ENCODE measurements around the gene ACTL10.
A peak's percentile ranks its signal among the peaks of the same experiment; 100 is the strongest.

The ACTL10 gene

DNA sequence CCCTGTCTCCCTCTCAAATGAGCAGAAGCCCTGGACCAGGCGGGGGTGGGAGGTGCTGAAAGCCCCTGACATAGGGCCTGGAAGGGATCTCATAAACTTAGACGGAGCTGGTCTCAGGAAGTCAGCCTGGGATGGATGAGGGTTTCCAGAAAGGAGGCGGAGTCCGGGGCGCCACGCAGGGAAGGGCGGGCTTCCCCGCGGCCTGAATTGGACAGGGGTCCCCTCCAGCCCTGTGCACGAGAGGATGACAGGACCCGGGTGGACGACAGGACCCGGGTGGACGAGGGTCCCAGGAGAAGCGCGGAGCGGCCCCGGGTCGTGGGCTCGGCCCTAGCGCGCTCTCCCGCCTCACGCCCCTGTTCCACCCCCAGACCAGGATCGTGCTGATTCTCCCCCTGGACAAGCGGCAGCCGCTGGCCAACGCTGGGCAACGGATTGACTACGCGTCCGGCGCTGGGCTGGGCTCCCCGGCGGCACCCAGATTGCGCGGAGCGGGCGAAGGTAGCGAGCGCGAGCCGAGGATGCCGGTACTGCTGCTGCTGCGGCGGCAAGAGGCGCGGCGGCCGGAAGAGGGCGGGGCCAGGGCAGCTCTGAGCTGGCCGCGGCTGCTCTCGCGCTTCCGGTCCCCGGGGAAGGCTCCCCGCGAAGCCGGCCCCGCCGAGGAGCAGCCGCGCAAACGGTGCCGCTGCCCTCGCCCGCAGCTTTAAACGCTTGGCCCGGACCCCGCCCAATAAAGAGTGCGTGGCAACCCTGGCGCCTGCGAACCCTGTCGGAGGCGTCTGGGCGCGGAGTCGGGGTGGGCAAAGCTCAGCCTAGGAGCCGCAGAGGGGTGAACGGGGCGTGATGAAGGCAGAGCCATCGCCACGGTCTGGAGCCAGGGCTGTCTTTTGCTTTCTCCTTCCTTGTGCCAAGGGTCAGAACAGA is 3.3 kb upstream of the ACTL10 start:
- peak; percentile 68 to 84 for DNase-seq (ENCODE audit: low read depth in 2 of 2)

- no peak for DNase-seq (ENCODE audit: low read depth in 2 of 2)
Measured at GRCh38 chr20:33664085-33664761, 2.5 kb upstream of the ACTL10 start.

DNA sequence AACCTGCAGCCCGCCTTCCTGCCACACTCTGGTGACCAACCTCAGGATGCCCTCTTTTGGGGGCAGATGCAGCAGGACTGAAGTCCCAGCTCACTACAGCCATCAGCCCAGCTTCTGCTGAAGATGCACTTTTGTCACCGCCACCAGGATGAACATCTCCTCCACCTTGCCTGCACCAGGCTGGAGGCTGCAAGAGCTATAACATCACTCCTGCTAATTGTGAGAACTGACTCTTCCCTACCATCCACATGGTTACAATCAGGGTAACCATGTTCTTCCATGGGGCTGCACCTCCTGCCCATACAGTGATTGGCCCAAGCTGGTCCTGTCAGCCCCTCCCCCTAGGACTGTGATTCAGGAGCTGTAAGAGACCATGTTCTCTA is 2.0 kb upstream of the ACTL10 start:
- DNase-seq (ENCODE audit: low read depth in 2 of 2) = no peak

GRCh38 chr20:33667245-33667675 is 517 bp downstream of the ACTL10 start:
- DNase-seq (ENCODE audit: low read depth in 2 of 2) = no peak

GRCh38 chr20:33667676-33668465 is 1.1 kb downstream of the ACTL10 start:
- peak; percentile 55 to 78 for DNase-seq (ENCODE audit: low read depth in 2 of 2)

DNA sequence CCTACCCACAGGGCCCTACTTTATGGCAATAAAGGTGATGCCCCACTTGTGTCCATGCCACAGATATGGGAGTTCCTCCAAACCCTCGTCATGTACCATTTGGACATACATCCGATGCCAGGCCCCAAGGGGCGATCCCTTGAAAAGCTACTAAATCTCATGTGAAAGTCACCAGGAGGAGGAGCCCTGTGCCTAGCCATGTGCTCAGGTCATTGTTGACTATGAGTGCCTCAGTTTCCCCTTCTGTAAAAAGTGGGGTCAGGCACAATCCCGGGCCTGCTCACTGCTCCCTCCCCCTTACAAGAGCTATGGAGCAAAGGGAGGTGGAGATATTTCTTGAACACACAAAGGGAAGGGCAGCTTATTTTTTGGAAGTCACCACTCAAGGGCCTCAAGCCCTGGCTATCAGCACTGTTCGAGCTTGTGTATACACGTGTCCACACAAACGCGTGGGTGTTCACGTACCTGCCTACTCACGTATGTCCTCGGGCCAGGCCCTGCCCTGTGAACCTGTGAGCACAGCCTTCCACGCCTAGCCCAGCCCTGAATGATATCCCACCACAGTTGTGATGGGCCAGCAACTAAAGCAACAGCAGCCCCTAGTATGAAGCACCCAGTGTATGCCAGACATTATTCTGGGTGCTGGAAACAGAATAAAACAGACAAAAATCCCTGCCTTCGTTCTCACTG is 1.9 kb downstream of the ACTL10 start:
- DNase-seq (ENCODE audit: low read depth in 2 of 2) = no peak

DNA sequence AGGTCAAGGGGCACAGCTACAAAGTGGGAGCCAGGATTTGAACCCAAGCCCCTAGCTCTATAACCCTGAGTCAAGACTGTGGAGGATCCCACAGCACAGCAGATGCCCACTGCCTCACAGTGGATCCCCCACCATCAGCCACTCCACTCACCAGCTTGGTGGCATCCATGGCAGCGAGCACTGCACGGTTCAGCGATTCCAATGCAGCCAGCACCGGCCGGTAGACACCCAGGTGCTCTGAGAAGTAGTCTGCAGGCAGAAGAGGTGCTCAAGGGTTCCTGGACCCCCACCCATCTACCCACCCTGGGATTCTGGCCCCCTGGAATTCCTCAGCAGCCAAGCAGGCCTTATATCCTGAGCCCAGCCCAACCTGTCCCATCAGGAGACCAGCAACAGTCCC is 2.5 kb downstream of the ACTL10 start:
- DNase-seq (ENCODE audit: low read depth in 2 of 2) = no peak

DNA sequence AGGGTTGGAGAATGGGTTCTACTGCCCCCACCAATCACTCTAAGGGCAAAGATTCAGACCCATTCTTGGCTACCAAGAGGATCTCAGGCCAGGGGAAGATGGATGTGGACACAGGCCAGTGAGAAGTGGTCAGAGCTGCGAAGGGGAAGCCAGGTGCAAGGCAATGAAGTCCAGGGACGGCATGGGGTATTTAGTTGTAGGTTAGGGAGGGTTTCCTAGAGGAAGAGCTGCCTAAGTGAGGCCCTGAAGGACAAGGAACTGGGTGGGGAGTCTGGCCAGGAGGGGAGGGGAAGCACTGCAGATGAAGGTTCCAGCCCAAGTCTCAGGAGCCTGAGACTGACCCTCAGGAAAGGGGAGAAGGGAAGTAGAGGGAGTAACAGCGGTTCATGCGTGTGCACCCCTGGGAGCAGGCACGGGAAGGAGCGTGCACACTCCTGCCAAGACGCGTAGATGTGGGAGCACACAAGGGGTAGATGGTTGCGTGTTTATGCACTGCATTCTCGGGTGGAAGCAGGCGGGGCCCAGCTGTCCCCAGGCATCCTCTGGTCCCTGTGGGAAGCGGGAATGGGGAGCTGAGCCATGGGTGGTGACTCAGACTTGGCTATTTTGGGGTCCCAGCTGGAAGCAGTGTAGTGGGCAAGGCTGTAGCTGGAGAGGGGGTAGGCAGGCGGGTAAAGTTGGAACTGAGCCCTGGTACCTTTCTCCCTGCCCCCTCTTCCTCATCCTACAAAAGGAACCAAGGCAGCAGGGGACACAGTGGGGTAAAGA is 3.3 kb downstream of the ACTL10 start:
- DNase-seq (ENCODE audit: low read depth in 2 of 2) = no peak

GRCh38 chr20:33670715-33671499 is 4.2 kb downstream of the ACTL10 start:
- no peak for DNase-seq (ENCODE audit: low read depth in 2 of 2)

GRCh38 chr20:33671573-33672288 is 5.0 kb downstream of the ACTL10 start:
- no peak for DNase-seq (ENCODE audit: low read depth in 2 of 2)

DNA sequence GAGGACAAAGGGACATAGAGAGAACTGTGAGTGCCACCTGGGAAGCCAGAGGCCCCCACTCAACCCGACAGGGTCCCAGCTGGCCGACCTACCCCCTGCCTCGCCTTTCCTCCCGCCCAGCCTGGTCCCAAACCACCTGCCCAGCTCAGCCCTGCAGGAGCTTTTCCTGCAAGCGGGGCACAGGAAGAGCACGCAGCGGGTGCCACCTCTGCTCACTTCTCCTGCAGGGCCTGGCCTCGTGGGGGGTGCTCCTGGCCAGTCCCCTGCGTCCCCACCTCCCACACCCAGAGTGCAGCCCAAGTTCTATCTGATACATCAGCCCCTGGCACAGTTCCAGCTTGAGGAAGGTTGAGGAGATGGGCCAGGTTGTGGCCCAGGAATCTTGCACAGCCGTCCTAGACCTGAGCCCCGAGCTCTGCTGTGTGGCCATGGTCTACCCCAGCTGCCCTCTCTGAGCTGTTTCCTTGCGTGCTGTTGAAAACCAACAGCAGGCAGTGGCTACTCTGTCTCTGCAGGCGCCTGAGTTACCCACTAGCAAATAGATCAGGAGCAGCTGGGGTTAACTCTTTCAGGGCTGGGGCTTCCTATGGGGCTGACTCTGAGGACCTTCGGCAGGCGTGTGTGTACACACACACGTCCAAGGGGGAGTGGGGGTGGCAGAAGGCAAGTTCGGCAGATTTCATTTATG is 5.8 kb downstream of the ACTL10 start:
- no peak for DNase-seq (ENCODE audit: low read depth in 2 of 2)

- no peak for DNase-seq (ENCODE audit: low read depth in 2 of 2)
Measured at GRCh38 chr20:33673114-33673409, 6.3 kb downstream of the ACTL10 start.

DNA sequence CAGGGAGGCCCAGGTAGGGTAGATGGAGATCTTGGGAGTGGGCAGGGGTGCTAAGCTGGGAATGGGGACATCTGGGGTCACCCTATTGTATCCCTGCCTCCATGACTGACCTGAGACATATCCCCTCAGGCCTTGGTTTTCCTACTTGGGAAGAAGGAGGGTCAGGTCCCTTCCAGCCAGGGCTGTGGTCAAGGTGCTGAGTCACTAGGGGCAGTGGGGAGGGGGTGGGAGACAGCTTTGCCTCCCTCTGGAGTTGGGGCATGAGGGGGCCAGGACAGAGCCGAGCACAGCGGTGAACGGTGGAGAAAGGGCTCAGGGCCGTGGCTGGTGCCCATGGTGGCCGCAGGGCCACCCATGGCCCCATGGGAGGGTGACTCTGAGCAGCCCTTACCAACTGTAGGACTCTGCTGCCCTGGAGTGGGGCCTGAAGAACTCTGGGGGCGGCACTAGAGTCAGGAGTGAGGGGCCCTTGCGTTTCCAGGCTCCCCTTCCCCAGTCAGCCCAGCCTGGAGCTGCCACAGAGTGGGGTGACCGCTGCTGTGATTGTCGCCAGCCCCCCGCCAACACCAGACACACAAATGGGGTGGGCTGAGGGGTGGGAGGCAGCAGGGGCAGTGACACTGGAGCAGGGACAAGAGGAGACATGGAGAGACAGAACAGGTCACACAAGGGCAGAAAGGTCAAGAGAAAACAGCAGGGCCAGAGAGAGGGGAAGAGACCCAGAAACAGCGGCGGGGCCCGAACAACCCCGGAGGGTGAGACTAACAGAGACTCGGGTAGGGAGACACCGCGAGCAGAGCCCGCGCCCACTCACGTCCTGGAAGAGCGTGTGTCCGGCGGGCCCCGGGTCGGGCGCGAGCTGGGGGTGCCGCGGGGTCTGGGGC is 6.9 kb downstream of the ACTL10 start:
- DNase-seq (ENCODE audit: low read depth in 2 of 2) = no peak

DNA sequence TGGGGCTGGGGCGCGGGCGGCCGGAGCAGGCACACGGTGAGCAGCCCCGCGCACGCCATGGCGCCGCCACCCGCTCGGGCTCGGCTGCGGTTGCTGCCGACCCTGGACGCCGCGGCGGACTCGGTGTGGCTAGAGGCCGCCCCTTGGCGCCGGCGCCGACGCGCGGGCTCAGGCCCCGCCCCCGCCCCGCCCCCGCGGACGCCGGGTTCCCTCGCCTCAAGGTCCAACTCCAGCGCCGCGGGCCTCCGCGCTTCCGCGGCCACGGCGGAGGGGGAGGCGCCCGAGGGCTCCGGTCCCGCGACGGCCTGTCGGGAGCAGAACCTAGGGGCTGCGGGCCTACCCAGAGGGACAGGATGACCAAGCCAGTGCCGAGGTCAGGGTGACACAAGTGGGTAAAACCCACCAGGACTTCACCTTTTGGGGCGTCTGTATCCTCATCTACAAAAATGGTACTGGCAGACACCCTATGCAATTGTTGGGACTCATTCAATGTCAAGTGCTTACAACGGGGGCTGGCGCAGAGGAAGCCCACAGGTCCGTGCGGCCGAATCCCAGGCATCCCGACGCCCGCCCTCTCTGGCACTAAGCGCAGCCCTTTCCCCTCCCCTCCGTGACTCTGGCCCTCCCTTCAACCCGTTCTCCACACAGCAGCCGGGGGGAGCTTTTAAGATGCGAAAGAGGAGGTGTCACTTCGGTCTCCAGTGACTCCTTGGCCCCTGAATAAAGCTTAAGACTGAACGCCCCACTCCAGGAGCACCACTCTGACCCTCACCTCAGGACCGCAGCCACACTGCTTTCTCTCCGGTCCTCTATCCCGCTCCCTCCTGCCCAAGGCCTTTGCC is 7.8 kb downstream of the ACTL10 start, which contains the start of gene NECAB3:
NECAB3 (minus strand) TSS at position 135 of the 842 bp plus-strand sequence; CDS start at position 59, 76 bp downstream.
- peak in 1 of 2 donors; percentile 55 for DNase-seq (ENCODE audit: low read depth in 2 of 2)

DNA sequence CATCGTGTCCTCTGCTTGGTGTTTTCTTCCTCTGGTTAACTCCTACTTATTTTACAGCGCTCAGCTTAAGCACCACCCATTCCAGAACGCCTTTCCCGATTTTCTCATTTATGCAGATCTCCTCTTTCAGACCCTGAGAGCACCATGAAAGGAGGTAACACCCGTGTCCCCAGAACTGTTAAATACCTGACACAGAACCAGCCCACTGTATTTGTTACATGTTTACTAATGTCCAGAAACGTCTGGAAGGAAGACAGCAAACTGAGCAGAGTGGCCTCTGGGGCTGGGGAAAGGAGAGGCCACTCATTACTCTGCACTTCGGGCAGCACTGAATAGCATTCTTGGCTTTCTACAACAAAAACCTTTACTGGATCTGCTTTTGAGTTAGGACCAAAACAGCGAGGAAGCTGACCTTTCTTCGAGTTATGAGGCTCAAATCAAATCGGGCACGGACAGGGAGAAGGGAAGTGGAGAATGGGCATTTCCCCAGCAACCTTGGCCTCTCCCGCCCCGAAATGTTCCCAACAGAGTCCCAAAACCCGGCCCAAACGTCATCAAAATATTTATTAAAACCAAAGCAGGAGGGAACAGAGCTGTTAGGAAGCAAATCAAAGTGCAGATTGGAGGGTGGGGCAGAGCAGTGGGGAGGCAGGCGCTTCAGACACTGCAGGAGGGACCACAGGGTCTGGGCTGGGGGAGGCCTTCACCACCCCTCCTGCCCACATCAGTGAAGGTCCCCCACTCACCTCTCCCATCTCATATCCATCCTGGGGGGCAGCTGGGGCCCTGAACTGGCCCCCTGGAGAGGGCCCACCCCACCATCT is 8.6 kb downstream of the ACTL10 start:
- DNase-seq (ENCODE audit: low read depth in 2 of 2) = no peak

- no peak for DNase-seq (ENCODE audit: low read depth in 2 of 2)
Measured at GRCh38 chr20:33676121-33676520, 9.4 kb downstream of the ACTL10 start.
